Nephron (organoid): ENCODE measurements around the gene MGAT2.

Experiments
- H3K27ac Mint-ChIP-seq, 3 experiments: 2 replicates each; pipeline ENCODE4 v1.8.0; 2020; ENCODE audit warnings: mixed read lengths in 3 of 3, mild to moderate bottlenecking in 2 of 3, moderate library complexity in 1 of 3
- H3K27me3 Mint-ChIP-seq: 2 replicates; pipeline ENCODE4 v1.8.0; 2021; ENCODE audit warnings: low read depth, mild to moderate bottlenecking, moderate library complexity, mixed read lengths
- H3K36me3 Mint-ChIP-seq: 2 replicates; pipeline ENCODE4 v1.8.0; 2020; ENCODE audit warnings: low read depth, mixed read lengths
- H3K4me1 Mint-ChIP-seq: 2 replicates; pipeline ENCODE4 v1.8.0; 2020; ENCODE audit warnings: mixed read lengths
- H3K4me3 Mint-ChIP-seq, 3 experiments: 2 replicates each; pipeline ENCODE4 v1.8.0; 2020; ENCODE audit warnings: mild to moderate bottlenecking in 3 of 3, mixed read lengths in 3 of 3, moderate library complexity in 2 of 3
- H3K9me3 Mint-ChIP-seq: 2 replicates; pipeline ENCODE4 v1.8.0; 2020; ENCODE audit warnings: mixed read lengths
- TF ChIP-seq, protein P1 (sequence below), 3 experiments: fragments of 200-600 bp; sonication (generic); IDR thresholded peaks; one replicate each; pipeline ENCODE4 v1.5.0; 2021; ENCODE audit warnings: antibody characterized with exemption in 3 of 3; ENCODE audit not compliant: unreplicated experiment in 3 of 3

Gene MGAT2

DNA sequence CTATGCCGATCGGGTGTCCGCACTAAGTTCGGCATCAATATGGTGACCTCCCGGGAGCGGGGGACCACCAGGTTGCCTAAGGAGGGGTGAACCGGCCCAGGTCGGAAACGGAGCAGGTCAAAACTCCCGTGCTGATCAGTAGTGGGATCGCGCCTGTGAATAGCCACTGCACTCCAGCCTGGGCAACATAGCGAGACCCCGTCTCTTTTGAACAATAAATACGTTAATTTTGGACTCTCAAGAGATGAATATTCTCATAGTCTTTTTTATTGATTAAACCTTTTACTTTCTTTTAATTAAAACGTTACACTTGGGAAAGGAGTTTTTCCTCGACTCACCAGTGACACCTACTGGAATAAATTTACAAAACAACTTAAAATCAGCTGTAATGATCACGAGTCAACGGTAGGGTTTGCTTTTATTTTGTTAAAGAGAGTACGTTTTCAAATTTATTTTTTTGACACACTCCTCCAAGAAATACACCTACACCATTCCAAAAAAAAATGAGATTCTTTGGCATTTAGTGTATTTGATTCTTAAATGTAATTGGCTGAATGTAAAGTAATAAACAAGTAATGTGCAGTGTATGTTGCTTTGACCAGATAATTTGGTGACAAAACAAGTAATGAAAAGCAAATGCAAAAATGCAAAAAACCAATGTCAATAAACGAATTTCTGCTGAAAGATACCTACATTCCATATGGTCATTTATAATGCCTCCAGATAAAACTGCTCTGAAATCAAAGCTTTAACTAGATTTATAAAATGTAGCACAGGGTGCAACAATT lies 33.7 kb upstream of the MGAT2 start:
- H3K9me3 Mint-ChIP-seq = no peaks in the 10 kb centered on the region
- peak overlapping the region; percentile 95 to 99 (median 98) for H3K27ac Mint-ChIP-seq
- TF ChIP-seq, protein P1, sequence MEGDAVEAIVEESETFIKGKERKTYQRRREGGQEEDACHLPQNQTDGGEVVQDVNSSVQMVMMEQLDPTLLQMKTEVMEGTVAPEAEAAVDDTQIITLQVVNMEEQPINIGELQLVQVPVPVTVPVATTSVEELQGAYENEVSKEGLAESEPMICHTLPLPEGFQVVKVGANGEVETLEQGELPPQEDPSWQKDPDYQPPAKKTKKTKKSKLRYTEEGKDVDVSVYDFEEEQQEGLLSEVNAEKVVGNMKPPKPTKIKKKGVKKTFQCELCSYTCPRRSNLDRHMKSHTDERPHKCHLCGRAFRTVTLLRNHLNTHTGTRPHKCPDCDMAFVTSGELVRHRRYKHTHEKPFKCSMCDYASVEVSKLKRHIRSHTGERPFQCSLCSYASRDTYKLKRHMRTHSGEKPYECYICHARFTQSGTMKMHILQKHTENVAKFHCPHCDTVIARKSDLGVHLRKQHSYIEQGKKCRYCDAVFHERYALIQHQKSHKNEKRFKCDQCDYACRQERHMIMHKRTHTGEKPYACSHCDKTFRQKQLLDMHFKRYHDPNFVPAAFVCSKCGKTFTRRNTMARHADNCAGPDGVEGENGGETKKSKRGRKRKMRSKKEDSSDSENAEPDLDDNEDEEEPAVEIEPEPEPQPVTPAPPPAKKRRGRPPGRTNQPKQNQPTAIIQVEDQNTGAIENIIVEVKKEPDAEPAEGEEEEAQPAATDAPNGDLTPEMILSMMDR (IDR thresholded peaks at IDR 0.05; ENCODE audit: unreplicated experiment in 3 of 3) = peak; percentile 86 to 94 (median 87)
- peaks cover 37% of the 10 kb centered on the region for H3K36me3 Mint-ChIP-seq
- peaks cover 29% of the 10 kb centered on the region for H3K4me1 Mint-ChIP-seq
- H3K4me3 Mint-ChIP-seq = peak overlapping the region; percentile 86 to 95 (median 94)
- no peaks in the 10 kb centered on the region for H3K27me3 Mint-ChIP-seq

DNA sequence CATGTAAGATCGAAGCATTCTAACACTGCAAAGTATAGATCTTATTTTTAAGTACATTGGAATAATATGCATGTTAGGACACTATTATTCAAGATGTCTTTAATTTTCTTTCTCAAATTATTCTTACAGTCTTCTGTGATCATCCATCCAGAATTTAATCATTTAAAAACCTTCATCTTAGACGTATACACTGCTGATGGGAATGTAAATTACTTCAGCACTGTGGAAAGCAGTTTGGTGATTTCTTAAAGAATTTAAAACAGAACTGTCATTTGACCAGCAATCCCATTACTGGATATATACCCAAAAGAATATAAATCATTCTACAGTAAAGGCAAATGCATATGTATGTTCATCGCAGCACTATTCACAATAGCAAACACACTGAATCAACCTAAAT lies 31.2 kb upstream of the MGAT2 start:
- Mint-ChIP-seq H3K4me1 (peaks cover 15% of the 10 kb centered on the region), H3K27me3 (no peaks in the 10 kb centered on the region), H3K4me3 (no peak overlapping the region), H3K36me3 (peaks cover 12% of the 10 kb centered on the region), H3K9me3 (no peaks in the 10 kb centered on the region), H3K27ac (peak overlapping the region in 1 of 3 experiments; percentile 67)
- TF ChIP-seq, protein P1 (IDR thresholded peaks at IDR 0.05; ENCODE audit: unreplicated experiment in 3 of 3) = no peak

DNA sequence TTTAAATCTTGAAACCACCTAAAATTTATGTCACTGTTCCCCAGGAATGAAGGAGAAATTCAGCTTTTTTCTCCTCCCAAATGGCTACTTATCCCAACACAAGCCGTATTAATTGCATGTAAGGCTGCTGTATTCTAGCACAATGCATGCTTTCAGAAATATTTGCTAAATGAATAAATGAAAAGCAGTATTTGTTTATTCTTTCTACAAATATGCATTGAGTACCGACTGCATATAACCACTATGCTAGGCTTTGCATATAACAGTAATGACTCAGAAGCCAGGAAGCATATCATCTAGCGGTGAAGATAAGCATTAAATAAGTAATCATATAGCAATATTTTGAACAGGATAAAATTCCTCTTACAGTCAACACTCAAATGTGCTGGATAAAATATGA lies 27.6 kb upstream of the MGAT2 start:
- H3K36me3 Mint-ChIP-seq = no peaks in the 10 kb centered on the region
- peak overlapping the region in 2 of 3 experiments; percentile 52 to 54 for H3K27ac Mint-ChIP-seq
- no peaks in the 10 kb centered on the region for H3K9me3 Mint-ChIP-seq
- H3K27me3 Mint-ChIP-seq = no peaks in the 10 kb centered on the region
- TF ChIP-seq, protein P1 (IDR thresholded peaks at IDR 0.05; ENCODE audit: unreplicated experiment in 3 of 3) = no peak
- H3K4me1 Mint-ChIP-seq = peaks cover 19% of the 10 kb centered on the region
- H3K4me3 Mint-ChIP-seq = peak overlapping the region in 1 of 3 experiments; percentile 52

DNA sequence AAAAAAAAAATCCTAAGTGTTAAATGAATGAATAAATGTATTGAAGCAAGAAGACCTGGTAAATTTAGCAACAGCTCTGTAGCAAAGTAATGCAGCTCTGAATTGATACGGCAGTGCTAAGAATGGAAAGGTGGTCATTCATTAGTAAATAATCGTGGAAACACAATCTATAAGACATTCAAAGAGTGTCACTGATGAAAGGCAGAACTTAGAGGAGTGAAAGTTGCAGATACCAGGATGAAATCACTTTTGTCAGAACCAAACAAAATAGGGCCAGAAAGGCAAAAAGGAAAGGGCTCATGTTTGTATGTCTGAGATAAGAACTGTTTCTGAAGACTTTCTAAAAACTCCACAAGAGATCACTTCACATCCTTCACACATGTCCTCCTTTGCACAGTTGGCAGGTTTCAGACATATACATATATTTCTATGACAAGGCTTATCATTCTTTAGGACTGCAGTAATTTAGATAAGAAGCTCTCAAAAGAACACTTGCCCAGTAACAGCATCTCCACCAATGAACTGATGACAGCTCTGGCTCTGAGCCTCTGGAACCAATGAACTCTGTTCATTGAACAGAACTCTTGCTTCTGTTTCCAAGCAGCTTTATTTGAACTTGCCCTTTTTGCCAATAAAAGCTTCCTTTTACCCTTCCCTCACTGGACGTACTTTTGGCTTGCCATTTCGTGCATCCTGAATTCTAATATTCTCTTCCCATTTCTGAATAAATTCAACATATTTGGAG lies 26.1 kb upstream of the MGAT2 start:
- TF ChIP-seq, protein P1 (IDR thresholded peaks at IDR 0.05; ENCODE audit: unreplicated experiment in 3 of 3) = no peak
- no peaks in the 10 kb centered on the region for H3K9me3 Mint-ChIP-seq
- H3K36me3 Mint-ChIP-seq = no peaks in the 10 kb centered on the region
- H3K4me3 Mint-ChIP-seq = peak overlapping the region; percentile 10 to 69 (median 46)
- peaks cover 26% of the 10 kb centered on the region for H3K4me1 Mint-ChIP-seq
- no peaks in the 10 kb centered on the region for H3K27me3 Mint-ChIP-seq
- peak overlapping the region; percentile 79 to 83 (median 81) for H3K27ac Mint-ChIP-seq

DNA sequence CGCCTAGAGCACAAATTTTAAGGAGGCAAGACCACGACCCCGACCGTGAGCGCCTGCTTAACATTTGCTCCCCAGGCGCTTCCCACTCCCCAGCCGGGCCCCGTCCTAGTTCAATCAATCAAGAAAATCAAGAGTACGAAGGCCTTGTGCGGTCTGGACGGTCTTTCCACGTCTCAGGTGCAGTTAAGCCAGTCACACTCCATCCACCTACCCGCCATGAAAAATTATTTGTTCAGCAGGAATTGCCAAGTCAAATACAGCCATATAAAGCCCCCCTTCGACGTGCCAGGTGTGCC lies 22.5 kb upstream of the MGAT2 start:
- Mint-ChIP-seq H3K9me3 (no peaks in the 10 kb centered on the region), H3K27me3 (no peaks in the 10 kb centered on the region), H3K27ac (peak overlapping the region; percentile 99 to 100 (median 99)), H3K4me1 (peaks cover 34% of the 10 kb centered on the region), H3K4me3 (peak overlapping the region; percentile 94 to 98 (median 97)), H3K36me3 (no peaks in the 10 kb centered on the region)
- TF ChIP-seq, protein P1 (IDR thresholded peaks at IDR 0.05; ENCODE audit: unreplicated experiment in 3 of 3) = no peak
